ENCODE results near the gene AZI2. TPM values are rescaled to one million over a fixed set of nuclear protein-coding genes. Genes with fewer than 3 reads are reported as not detected.

Gene AZI2
- total and polyA plus RNA-seq, 4 experiments from 2014 or later: 40.3 to 44.5 (median 43.6) TPM

GRCh38 chr3:28292622-28293021 is 56.0 kb downstream of the AZI2 start:
- H3K27ac Mint-ChIP-seq: peak overlapping the region in 1 of 7 donors; percentile 1
- Histone ChIP-seq H3K9me3 (ENCODE audit: control insufficient read depth in 1 of 2, low read length in 2 of 2) (no peaks in the 10 kb centered on the region), H3K36me3 (ENCODE audit: insufficient read depth, low read length) (no peaks in the 10 kb centered on the region), H3K27me3 (ENCODE audit: insufficient read depth, low read length) (no peaks in the 10 kb centered on the region), H3K4me1 (ENCODE audit: insufficient read depth, low read length) (peaks cover 8% of the 10 kb centered on the region), H3K27ac (ENCODE audit: low read depth, low read length) (no peak overlapping the region), H3K4me3 (ENCODE audit: low read length in 2 of 2) (no peak overlapping the region)
- POLR2A ChIA-PET (ENCODE audit: partially characterized antibody): no interaction called here
- H3K27me3 Mint-ChIP-seq: no peaks in the 10 kb centered on the region
- peaks cover 6 to 26% of the 10 kb centered on the region in 2 donors for H3K36me3 Mint-ChIP-seq
- H3K9me3 Mint-ChIP-seq: no peaks in the 10 kb centered on the region
- peaks cover 13 to 26% (median 19%) of the 10 kb centered on the region in 4 donors for H3K4me1 Mint-ChIP-seq
- CTCF ChIA-PET (ENCODE audit: partially characterized antibody): interaction anchor here (0.8 kb wide), 1 partner anchor 581 kb away, joined by 3 read pairs; no protein-coding TSS in a partner anchor
- H3K4me3 Mint-ChIP-seq: no peak overlapping the region
- no peak for DNase-seq
- intact Hi-C loops (cut with micrococcal nuclease): no loop called here

DNA sequence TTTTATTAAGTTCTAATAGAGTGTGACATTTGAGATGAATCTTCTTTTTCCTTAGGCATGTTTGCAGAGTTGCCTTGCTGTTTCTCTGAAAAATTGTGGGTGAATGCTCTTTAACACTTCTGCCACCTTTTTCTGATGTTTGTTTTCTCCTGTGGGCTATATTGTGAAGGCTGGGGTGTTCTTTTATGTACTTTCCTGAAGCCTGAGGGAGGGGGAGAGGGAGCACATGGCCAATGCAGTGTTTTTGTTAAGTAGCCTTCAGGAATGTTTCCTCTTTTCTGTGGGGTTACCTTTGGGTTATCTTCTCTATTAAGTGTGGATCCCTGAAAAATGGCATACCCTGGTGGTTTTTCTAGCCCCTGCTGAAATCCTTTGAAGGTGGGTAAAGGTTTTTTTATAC is 57.0 kb downstream of the AZI2 start:
- intact Hi-C loops (cut with micrococcal nuclease): no loop called here
- no peaks in the 10 kb centered on the region for H3K27me3 Mint-ChIP-seq
- DNase-seq: no peak
- H3K4me1 ChIP-seq (ENCODE audit: insufficient read depth, low read length): peaks cover 8% of the 10 kb centered on the region
- no peak overlapping the region for H3K27ac ChIP-seq (ENCODE audit: low read depth, low read length)
- H3K4me3 ChIP-seq (ENCODE audit: low read length in 2 of 2): no peak overlapping the region
- peaks cover 16 to 30% (median 21%) of the 10 kb centered on the region in 4 donors for H3K4me1 Mint-ChIP-seq
- peaks cover 4 to 19% of the 10 kb centered on the region in 2 donors for H3K36me3 Mint-ChIP-seq
- no peaks in the 10 kb centered on the region for H3K9me3 ChIP-seq (ENCODE audit: control insufficient read depth in 1 of 2, low read length in 2 of 2)
- POLR2A ChIA-PET (ENCODE audit: partially characterized antibody): no interaction called here
- H3K36me3 ChIP-seq (ENCODE audit: insufficient read depth, low read length): no peaks in the 10 kb centered on the region
- peak overlapping the region in 1 of 7 donors; percentile 4 for H3K27ac Mint-ChIP-seq
- H3K27me3 ChIP-seq (ENCODE audit: insufficient read depth, low read length): no peaks in the 10 kb centered on the region
- peak overlapping the region in 1 of 8 donors; percentile 41 for H3K4me3 Mint-ChIP-seq
- CTCF ChIA-PET (ENCODE audit: partially characterized antibody): interaction anchor here (0.8 kb wide), 1 partner anchor 580 kb away, joined by 3 read pairs; no protein-coding TSS in a partner anchor
- H3K9me3 Mint-ChIP-seq: no peaks in the 10 kb centered on the region

- H3K36me3 ChIP-seq (ENCODE audit: insufficient read depth, low read length): no peaks in the 10 kb centered on the region
- no peak overlapping the region for H3K27ac ChIP-seq (ENCODE audit: low read depth, low read length)
- no peak overlapping the region for H3K27ac Mint-ChIP-seq
- H3K9me3 ChIP-seq (ENCODE audit: control insufficient read depth in 1 of 2, low read length in 2 of 2): no peaks in the 10 kb centered on the region
- H3K36me3 Mint-ChIP-seq: peaks cover 4 to 19% of the 10 kb centered on the region in 2 donors
- no peaks in the 10 kb centered on the region for H3K27me3 Mint-ChIP-seq
- intact Hi-C loops (cut with micrococcal nuclease): no loop called here
- H3K4me3 Mint-ChIP-seq: no peak overlapping the region
- no peaks in the 10 kb centered on the region for H3K27me3 ChIP-seq (ENCODE audit: insufficient read depth, low read length)
- no peak overlapping the region for H3K4me3 ChIP-seq (ENCODE audit: low read length in 2 of 2)
- H3K4me1 ChIP-seq (ENCODE audit: insufficient read depth, low read length): peaks cover 5% of the 10 kb centered on the region
- DNase-seq: no peak
- ChIA-PET POLR2A (ENCODE audit: partially characterized antibody) (no interaction called here), CTCF (ENCODE audit: partially characterized antibody) (no interaction called here)
- H3K9me3 Mint-ChIP-seq: no peaks in the 10 kb centered on the region
- H3K4me1 Mint-ChIP-seq: peaks cover 15 to 30% (median 24%) of the 10 kb centered on the region in 4 donors
Measured at GRCh38 chr3:28290863-28291300, 57.7 kb downstream of the AZI2 start.

GRCh38 chr3:28287046-28287445 is 61.6 kb downstream of the AZI2 start:
- Histone ChIP-seq H3K27me3 (ENCODE audit: insufficient read depth, low read length) (no peaks in the 10 kb centered on the region), H3K9me3 (ENCODE audit: control insufficient read depth in 1 of 2, low read length in 2 of 2) (no peaks in the 10 kb centered on the region), H3K4me1 (ENCODE audit: insufficient read depth, low read length) (no peaks in the 10 kb centered on the region), H3K27ac (ENCODE audit: low read depth, low read length) (no peak overlapping the region), H3K4me3 (ENCODE audit: low read length in 2 of 2) (no peak overlapping the region), H3K36me3 (ENCODE audit: insufficient read depth, low read length) (no peaks in the 10 kb centered on the region)
- Mint-ChIP-seq H3K4me3 (peak overlapping the region in 1 of 8 donors; percentile 12), H3K36me3 (peaks cover 4 to 15% of the 10 kb centered on the region in 2 donors), H3K27me3 (no peaks in the 10 kb centered on the region), H3K27ac (no peak overlapping the region), H3K9me3 (no peaks in the 10 kb centered on the region), H3K4me1 (peaks cover 11 to 24% (median 13%) of the 10 kb centered on the region in 4 donors)
- POLR2A ChIA-PET (ENCODE audit: partially characterized antibody): interaction anchor here (1.0 to 1.8 kb wide), 3 partner anchors 565 to 575 kb away, joined by 3 to 5 read pairs (median 5); partner anchors contain the start of gene EOMES
- intact Hi-C loops (cut with micrococcal nuclease): loop anchor here (2.0 to 10.0 kb wide), 2 partner anchors 42 to 342 kb away; no protein-coding TSS in a partner anchor
- CTCF ChIA-PET (ENCODE audit: partially characterized antibody): interaction anchor here (0.7 to 8.0 kb wide), 11 partner anchors 9 to 575 kb away, joined by 3 to 78 read pairs (median 4); partner anchors contain the start of gene EOMES
- no peak for DNase-seq

- no peak overlapping the region for H3K27ac Mint-ChIP-seq
- intact Hi-C loops (cut with micrococcal nuclease): loop anchor here (1.0 to 10.0 kb wide), 5 partner anchors 42 to 574 kb away; no protein-coding TSS in a partner anchor
- Histone ChIP-seq H3K9me3 (ENCODE audit: control insufficient read depth in 1 of 2, low read length in 2 of 2) (no peaks in the 10 kb centered on the region), H3K4me3 (ENCODE audit: low read length in 2 of 2) (no peak overlapping the region), H3K36me3 (ENCODE audit: insufficient read depth, low read length) (no peaks in the 10 kb centered on the region), H3K27ac (ENCODE audit: low read depth, low read length) (no peak overlapping the region), H3K4me1 (ENCODE audit: insufficient read depth, low read length) (no peaks in the 10 kb centered on the region), H3K27me3 (ENCODE audit: insufficient read depth, low read length) (no peaks in the 10 kb centered on the region)
- no peaks in the 10 kb centered on the region for H3K9me3 Mint-ChIP-seq
- peak in 4 of 5 donors; percentile 28 to 38 (median 31) for DNase-seq
- peaks cover 3 to 14% of the 10 kb centered on the region in 2 donors for H3K36me3 Mint-ChIP-seq
- ChIA-PET POLR2A (ENCODE audit: partially characterized antibody) (interaction anchor here (1.0 to 1.8 kb wide), 3 partner anchors 565 to 574 kb away, joined by 3 to 5 read pairs (median 5); partner anchors contain the start of gene EOMES), CTCF (ENCODE audit: partially characterized antibody) (interaction anchor here (0.7 to 8.0 kb wide), 10 partner anchors 8 to 574 kb away, joined by 3 to 78 read pairs (median 4); partner anchors contain the start of gene EOMES)
- H3K4me3 Mint-ChIP-seq: no peak overlapping the region
- H3K27me3 Mint-ChIP-seq: no peaks in the 10 kb centered on the region
- H3K4me1 Mint-ChIP-seq: peaks cover 9 to 24% (median 12%) of the 10 kb centered on the region in 4 donors
Measured at GRCh38 chr3:28286595-28286994, 62.0 kb downstream of the AZI2 start.

DNA sequence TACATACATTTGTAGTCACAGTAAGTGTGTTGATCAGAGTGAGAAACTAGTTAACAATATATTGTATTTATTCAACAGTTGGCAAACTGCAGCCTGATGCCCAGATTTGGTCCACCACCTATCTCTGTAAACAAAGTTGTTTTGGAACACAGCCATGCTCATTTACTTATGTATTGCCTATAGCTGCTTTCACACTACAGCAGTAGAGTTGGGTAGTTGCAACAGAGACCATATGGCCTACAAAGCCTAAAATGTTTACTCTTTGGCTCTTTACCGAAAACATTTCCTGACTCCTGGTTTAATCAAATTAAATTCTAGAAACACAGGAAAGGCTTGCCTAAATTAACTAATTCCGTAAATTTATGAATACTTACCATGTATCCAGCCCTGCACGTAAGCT is 67.8 kb downstream of the AZI2 start:
- POLR2A ChIA-PET (ENCODE audit: partially characterized antibody): interaction anchor here (0.6 kb wide), 1 partner anchor 333 kb away, joined by 3 read pairs; no protein-coding TSS in a partner anchor
- H3K27ac ChIP-seq (ENCODE audit: low read depth, low read length): no peak overlapping the region
- Mint-ChIP-seq H3K4me3 (no peak overlapping the region), H3K27ac (no peak overlapping the region), H3K36me3 (peaks cover 9 to 11% of the 10 kb centered on the region in 2 donors), H3K27me3 (no peaks in the 10 kb centered on the region), H3K4me1 (peaks cover 5 to 16% (median 14%) of the 10 kb centered on the region in 4 donors), H3K9me3 (no peaks in the 10 kb centered on the region)
- no peaks in the 10 kb centered on the region for H3K36me3 ChIP-seq (ENCODE audit: insufficient read depth, low read length)
- no peaks in the 10 kb centered on the region for H3K4me1 ChIP-seq (ENCODE audit: insufficient read depth, low read length)
- H3K4me3 ChIP-seq (ENCODE audit: low read length in 2 of 2): no peak overlapping the region
- no peak for DNase-seq
- H3K9me3 ChIP-seq (ENCODE audit: control insufficient read depth in 1 of 2, low read length in 2 of 2): no peaks in the 10 kb centered on the region
- H3K27me3 ChIP-seq (ENCODE audit: insufficient read depth, low read length): no peaks in the 10 kb centered on the region
- CTCF ChIA-PET (ENCODE audit: partially characterized antibody): interaction anchor here (1.4 kb wide), 1 partner anchor 569 kb away, joined by 4 read pairs; no protein-coding TSS in a partner anchor
- intact Hi-C loops (cut with micrococcal nuclease): loop anchor here (10.0 kb wide), 1 partner anchor 336 kb away; no protein-coding TSS in a partner anchor

GRCh38 chr3:28279770-28280169 is 68.9 kb downstream of the AZI2 start:
- DNase-seq: no peak
- Mint-ChIP-seq H3K36me3 (peaks cover 15 to 19% of the 10 kb centered on the region in 2 donors), H3K9me3 (peaks cover 0 to 3% (median 0%) of the 10 kb centered on the region in 8 donors), H3K4me3 (no peak overlapping the region), H3K27me3 (no peaks in the 10 kb centered on the region), H3K4me1 (peaks cover 2 to 13% (median 10%) of the 10 kb centered on the region in 4 donors), H3K27ac (no peak overlapping the region)
- ChIA-PET CTCF (ENCODE audit: partially characterized antibody) (interaction anchor here (1.4 kb wide), 1 partner anchor 568 kb away, joined by 4 read pairs; no protein-coding TSS in a partner anchor), POLR2A (ENCODE audit: partially characterized antibody) (no interaction called here)
- Histone ChIP-seq H3K9me3 (ENCODE audit: control insufficient read depth in 1 of 2, low read length in 2 of 2) (no peaks in the 10 kb centered on the region), H3K27ac (ENCODE audit: low read depth, low read length) (no peak overlapping the region), H3K27me3 (ENCODE audit: insufficient read depth, low read length) (no peaks in the 10 kb centered on the region), H3K36me3 (ENCODE audit: insufficient read depth, low read length) (no peaks in the 10 kb centered on the region), H3K4me3 (ENCODE audit: low read length in 2 of 2) (no peak overlapping the region), H3K4me1 (ENCODE audit: insufficient read depth, low read length) (no peaks in the 10 kb centered on the region)
- intact Hi-C loops (cut with micrococcal nuclease): loop anchor here (10.0 kb wide), 1 partner anchor 335 kb away; no protein-coding TSS in a partner anchor
